ENCODE data around the gene ITPKC.

Gene ITPKC

DNA sequence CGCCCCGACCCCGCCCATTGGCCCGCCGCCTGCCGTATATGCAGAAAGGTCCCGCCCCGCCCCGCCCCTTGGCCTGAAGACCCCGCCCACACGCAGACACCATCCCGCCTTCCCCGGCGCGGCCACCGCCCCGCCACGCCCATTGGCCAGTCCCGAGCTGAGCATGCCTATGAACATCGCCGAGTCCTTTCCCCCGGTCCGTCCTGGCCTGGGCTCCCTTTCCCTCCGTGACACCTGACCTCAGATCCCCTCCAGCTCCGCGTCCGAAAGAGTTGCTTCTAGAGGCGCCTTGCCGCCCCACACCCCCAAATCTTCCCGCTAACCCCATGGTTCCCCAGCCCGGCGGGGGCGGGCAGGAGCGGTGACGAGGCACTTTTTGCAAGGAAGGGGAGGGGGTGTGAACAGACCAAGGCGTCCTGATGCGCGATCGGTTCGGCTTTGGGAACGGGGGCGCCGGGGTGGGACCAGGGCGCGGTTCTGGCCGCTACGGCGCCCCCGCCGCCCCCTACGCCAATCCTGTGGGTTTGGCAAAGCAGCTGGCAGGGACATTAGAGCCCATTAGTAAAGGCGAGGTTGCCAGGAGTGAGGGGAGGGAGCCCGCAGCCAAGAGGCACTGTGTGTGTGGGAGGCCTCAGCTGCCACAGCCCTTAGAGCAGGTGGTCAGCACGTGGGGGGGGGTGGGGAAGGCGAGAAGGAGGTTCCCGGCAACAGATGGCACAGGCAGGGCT is 26.1 kb upstream of the ITPKC start:
- DNase-seq = peak; percentile 85

- DNase-seq = no peak
These were observed 25.3 kb upstream of the ITPKC start for GRCh38 chr19:40691421-40692211.

DNA sequence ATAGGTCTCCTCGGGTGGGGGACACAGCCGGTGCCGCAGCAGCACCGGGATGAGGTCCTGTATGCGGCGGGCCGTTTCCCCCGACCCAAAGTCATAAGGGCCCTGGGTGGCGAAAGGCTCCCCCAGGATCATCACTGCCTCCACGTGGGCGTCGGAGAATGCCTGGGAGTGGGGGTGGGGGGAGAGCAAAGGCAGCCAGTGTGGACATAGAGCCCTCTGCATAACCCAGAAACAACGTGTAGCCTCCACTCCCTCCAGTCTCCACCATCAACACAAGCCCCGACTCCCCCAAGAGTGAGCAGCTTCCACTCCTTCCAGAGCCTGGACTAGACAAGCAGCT is 24.7 kb upstream of the ITPKC start:
- DNase-seq = no peak

DNA sequence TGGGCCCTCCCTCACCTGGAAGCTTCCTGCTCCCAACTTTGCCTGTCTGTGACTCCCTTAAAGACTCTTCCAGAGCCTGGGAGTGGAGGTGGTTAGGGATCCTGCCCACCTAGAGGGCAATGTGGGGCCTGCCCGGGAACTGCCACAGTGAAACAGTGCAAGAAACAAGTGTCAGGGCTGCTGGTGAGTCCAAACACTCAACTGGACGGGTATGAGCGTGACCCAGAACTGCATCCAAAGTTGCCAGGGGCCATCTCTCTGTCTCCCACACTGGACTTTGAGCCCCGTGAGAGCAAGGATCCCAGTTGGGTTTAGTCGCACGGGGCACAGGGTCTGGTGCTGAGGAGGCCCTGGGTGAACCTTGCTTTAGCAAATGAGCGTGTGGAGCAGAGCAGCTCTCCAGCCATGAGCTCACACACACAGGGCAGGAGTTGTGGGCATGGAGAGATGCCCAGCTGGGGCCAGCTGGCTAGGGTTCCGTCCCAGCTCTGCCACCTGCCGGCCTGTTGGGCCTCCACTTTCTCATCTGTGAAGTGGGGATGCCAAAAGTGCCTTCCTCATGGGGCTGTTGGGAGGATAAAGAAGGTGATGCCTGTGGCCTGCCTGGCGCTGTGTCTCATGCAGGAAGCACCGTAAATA is 23.6 kb upstream of the ITPKC start:
- no peak for DNase-seq

GRCh38 chr19:40693896-40694295 is 23.0 kb upstream of the ITPKC start:
- no peak for DNase-seq

- DNase-seq = no peak
These were observed 21.0 kb upstream of the ITPKC start for GRCh38 chr19:40695881-40696280.

DNA sequence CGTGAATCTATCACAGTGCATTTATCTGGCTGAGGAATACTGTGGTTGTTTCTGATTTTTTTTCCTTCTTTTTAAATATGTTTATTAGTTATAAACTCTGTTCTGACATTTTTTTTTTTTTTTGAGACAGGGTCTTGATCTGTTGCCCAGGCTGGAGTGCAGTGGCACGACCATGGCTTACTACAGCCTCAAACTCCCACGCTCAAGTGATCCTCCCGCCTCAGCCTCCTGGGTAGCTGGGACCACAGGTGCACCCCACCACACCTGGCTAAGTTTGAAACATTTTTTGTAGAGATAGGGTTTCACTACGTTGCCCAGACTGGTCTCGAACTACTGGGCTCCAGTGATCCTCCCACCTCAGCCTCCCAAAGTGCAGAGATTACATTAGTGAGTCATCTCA is 19.9 kb upstream of the ITPKC start:
- no peak for DNase-seq

DNA sequence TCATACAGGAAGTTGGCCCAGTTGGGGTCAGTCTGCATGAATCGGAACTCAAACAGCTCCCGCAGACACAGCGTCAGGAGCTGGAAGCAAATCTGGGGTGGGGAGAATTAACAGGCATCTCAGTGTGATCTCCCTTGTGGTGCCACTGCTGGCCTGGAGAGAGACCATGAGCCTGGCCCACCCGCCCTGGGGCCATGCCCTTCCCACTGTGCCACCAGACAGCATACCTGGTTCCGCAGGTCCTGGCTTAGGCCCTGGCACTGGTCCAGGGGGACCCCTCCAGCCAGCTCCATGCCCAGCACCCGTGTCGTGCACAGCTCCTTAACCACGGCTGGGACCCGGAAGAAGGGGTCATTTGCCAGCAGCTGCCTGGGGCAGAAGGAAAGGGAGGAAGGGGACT is 16.8 kb upstream of the ITPKC start:
- no peak for DNase-seq

DNA sequence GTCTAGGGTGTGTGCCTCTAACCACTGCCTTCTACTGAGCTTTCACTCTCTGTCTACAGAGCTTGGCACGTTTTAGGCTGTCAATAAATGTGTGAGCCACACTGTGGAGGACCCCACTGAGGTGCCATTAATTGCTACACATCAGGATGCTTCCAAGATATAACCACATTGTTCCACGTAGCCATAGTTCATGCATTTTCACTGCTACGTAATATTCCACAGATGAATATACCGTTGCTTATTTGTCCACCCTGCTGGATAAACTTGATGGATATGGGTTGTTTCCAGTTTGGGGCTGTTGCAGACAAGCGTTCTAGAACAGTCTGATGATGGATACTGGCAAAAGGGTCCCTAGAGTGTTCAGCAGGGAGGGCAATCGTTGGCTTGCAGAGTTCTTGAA is 15.2 kb upstream of the ITPKC start:
- no peak for DNase-seq

- no peak for DNase-seq
These were observed 14.4 kb upstream of the ITPKC start for GRCh38 chr19:40702337-40703012.

GRCh38 chr19:40703029-40703755 is 13.7 kb upstream of the ITPKC start:
- no peak for DNase-seq

GRCh38 chr19:40704491-40705361 is 12.2 kb upstream of the ITPKC start:
- DNase-seq = no peak

- DNase-seq = no peak
These were observed 11.6 kb upstream of the ITPKC start for GRCh38 chr19:40705362-40705651.

DNA sequence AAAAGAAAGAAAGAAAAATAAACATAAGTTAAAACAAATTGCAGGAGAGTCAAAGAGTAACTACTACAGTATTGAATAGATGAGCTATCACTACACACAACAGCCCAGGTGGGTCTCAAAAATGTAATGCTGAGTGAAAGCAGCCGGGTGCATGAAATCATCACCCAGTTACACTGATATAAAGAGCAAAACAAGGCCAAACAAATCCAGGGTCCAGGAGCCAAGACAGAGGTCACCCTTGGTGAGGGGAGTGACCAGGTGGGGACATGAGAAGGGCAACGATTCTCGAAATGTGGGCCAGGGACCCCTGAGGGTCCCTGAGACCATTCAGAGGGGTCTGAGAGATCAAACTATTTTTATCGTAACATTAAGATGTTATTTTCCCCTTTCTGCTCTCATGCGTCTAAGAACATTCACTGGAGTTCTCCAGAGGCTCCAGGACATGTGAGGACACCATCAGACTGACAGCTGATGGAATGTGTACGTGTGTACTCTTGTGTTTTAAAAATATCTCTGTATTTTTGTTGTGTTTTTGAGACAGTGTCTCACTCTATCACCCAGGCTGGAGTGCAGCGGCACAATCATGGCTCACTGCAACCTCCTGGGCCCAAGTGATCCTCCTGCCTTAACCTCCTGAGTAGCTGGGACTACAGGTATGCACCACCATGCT is 10.8 kb upstream of the ITPKC start:
- no peak for DNase-seq

DNA sequence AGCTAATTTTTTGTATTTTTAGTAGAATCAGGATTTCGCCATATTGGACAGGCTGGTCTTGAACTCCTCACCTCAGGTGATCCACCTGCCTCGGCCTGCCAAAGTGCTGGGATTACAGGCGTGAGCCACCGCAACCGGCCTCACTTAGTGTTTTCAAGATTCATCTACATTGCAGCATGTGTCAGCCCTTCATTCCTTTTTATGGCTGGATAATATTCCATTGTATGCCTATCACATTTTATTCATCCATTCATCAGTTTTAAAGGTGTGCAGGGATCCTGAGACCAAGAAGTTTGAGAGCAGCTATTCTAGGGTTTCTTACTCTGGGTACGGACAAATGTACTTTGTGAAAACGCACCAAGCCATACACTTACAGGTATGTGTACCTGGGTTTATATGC is 9.3 kb upstream of the ITPKC start:
- no peak for DNase-seq

DNA sequence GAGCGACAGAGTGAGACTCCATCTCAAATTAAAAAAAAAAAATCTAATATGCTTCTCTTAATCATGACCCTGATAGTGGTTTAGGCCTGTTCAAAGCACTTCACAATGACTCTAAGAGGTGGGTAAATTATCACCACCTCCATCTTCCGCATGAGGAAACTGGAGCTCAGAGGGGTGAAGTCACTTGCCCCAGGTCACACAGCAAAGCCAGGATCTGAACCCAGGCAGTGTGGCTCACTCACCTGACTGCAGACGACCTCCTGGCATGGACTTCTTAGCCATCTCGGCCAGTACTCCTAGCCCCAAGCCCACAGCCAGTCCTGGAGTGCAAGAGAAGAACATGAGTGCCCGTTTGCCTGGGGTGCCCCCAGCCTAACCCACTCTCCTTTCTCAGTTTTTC is 7.1 kb upstream of the ITPKC start:
- DNase-seq = no peak

DNA sequence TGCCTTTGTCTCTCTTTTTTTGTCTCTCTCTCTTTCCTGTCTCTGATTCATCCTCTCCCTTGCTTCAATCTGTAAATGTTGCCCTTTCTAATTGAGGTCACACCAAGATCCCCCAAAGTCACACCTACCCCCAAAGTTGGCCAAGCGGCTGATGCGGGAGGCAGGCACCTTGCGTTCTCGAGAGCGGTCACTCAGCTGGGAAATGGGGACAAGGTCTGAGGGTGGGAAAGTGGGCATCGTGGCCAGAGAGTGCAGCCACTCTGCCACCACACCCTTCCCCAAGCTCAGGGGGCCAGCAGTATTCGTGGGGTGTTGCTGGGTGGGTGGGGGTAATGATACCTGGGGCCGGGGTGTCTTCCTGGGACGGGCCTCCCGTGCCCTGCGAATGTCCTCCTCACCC is 3.0 kb upstream of the ITPKC start:
- DNase-seq = no peak

GRCh38 chr19:40714441-40715299 is 2.2 kb upstream of the ITPKC start:
- DNase-seq = peak; percentile 91

GRCh38 chr19:40716031-40716481 is 856 bp upstream of the ITPKC start:
- DNase-seq = peak; percentile 60

GRCh38 chr19:40717325-40717879 is 490 bp downstream of the ITPKC start:
- peak; percentile 11 for DNase-seq

Data from activated CD4-positive, alpha-beta T cell treated with anti-CD3 and anti-CD28 coated beads, Interleukin-2, amount 50 U/mL, for 1 hour (primary cell).